Kidney (tissue), 14 donors: ENCODE data around the gene ARPC2. TPM values are rescaled to one million over a fixed set of nuclear protein-coding genes. Genes with fewer than 3 reads are reported as not detected.

ENCODE experiments used
- DNase-seq, 5 donors: peaks; one replicate each; pipeline ENCODE4 v3.0.0-alpha.2; 2013 to 2020
- FAIRE-seq: peaks from 2 replicates; lab custom pipeline; 2012; peaks lifted over from hg19 to GRCh38; lab: Jason Lieb, UNC
- H3K27ac ChIP-seq, 2 donors: one replicate each; pipeline ENCODE4 v1.7.0; 2013; ENCODE audit warnings: low read depth in 2 of 2, low read length in 2 of 2, inconsistent platforms in 1 of 2
- H3K27me3 ChIP-seq: one replicate; pipeline ENCODE4 v1.7.1; 2013; ENCODE audit warnings: low read length, inconsistent platforms; ENCODE audit not compliant: control insufficient read depth, insufficient read depth
- H3K36me3 ChIP-seq, 3 donors: one replicate each; pipeline versions ENCODE4 v1.7.0 to v1.7.1; 2013; ENCODE audit warnings: low read length in 3 of 3, control low read depth in 1 of 3, inconsistent platforms in 1 of 3; ENCODE audit not compliant: insufficient read depth in 3 of 3, control insufficient read depth in 2 of 3
- H3K4me1 ChIP-seq, 3 donors: one replicate each; pipeline versions ENCODE4 v1.7.0 to v1.7.1; 2013; ENCODE audit warnings: low read length in 3 of 3, inconsistent platforms in 1 of 3, low read depth in 1 of 3; ENCODE audit not compliant: control insufficient read depth in 2 of 3, insufficient read depth in 2 of 3
- H3K4me3 ChIP-seq, 3 donors: one replicate each; pipeline versions ENCODE4 v1.7.0 to v1.8.1; 2013; ENCODE audit warnings: low read length in 3 of 3, control low read depth in 1 of 3, inconsistent platforms in 1 of 3
- H3K9ac ChIP-seq, 3 donors: one replicate each; pipeline versions ENCODE4 v1.7.0 to v1.7.1; 2013; ENCODE audit warnings: low read length in 3 of 3, control low read depth in 1 of 3, inconsistent platforms in 1 of 3
- H3K9me3 ChIP-seq, 3 donors: one replicate each; pipeline versions ENCODE4 v1.7.0 to v1.7.1; 2013; ENCODE audit warnings: low read length in 3 of 3, control low read depth in 1 of 3, inconsistent platforms in 1 of 3; ENCODE audit not compliant: control insufficient read depth in 2 of 3, insufficient read depth in 1 of 3
- intact Hi-C: fragments of 100-400 bp; cut with DNase I; formaldehyde crosslinking; loops from one replicate; pipeline ENCODE4 v1.11.1; 2022
- polyA plus RNA-seq: library from polyadenylated mRNA; stranded (reverse); fragments of 350-450 nt; fragmentation: Illumina TruSeq; extraction: RNeasy Lipid Tissue Mini Kit (QIAGEN cat#74804); gene quantifications from one replicate; pipeline ENCODE4 v1.2.3, GENCODE V29; 2014; ENCODE audit warnings: low read depth, low replicate concordance; ENCODE audit not compliant: insufficient read depth
- total RNA-seq: library from RNA; stranded (reverse); fragmentation: NEBNext Ultra II Directional; extraction: Animal tissue kit (Norgen Biotek cat#: 25700); gene quantifications from one replicate; pipeline ENCODE4 v1.2.1, GENCODE V29; 2021
- TF ChIP-seq, protein P1 (sequence below): IDR thresholded peaks from 3 replicates; pipeline ENCODE4 v1.5.1; 2012; ENCODE audit warnings: mild to moderate bottlenecking, moderate library complexity, borderline replicate concordance; ENCODE audit not compliant: insufficient read depth; ENCODE audit errors: extremely low read depth
- donor health status: control.
- donor health status: control.
- donor health status: control.
- donor health status: control.
- donor health status: control.
- donor health status: DM: yes; HTN: yes; CAD: no.
- donor health status: Normal renal cell carcinoma (clear cell type).

Gene ARPC2
- total and polyA plus RNA-seq, 2 donors from 2014 or later, result 195 to 252 TPM

DNA sequence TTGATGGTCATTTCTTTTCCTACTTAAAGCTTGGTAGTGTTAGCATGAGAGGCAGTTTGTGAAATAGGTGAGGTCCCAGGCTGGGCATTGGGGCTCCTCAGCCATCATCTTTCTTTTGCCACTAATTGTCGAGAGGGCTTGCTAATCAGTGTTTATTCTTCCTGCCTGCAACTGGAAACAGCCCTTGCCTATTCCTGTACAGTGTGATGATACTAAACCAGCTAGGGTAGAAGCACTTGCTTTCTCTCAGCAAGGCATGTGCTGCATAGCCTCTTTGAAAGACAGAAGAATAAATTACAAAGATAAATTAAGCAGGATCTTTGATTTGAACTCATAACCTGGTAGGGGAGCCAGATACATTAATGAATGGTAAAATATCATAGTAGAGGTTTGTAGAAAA is 27.2 kb downstream of the ARPC2 start:
- H3K36me3 ChIP-seq, result peaks cover 16 to 62% (median 27%) of the 10 kb centered on the region in 3 donors
- no peaks in the 10 kb centered on the region for H3K4me1 ChIP-seq
- TF ChIP-seq, protein P1, sequence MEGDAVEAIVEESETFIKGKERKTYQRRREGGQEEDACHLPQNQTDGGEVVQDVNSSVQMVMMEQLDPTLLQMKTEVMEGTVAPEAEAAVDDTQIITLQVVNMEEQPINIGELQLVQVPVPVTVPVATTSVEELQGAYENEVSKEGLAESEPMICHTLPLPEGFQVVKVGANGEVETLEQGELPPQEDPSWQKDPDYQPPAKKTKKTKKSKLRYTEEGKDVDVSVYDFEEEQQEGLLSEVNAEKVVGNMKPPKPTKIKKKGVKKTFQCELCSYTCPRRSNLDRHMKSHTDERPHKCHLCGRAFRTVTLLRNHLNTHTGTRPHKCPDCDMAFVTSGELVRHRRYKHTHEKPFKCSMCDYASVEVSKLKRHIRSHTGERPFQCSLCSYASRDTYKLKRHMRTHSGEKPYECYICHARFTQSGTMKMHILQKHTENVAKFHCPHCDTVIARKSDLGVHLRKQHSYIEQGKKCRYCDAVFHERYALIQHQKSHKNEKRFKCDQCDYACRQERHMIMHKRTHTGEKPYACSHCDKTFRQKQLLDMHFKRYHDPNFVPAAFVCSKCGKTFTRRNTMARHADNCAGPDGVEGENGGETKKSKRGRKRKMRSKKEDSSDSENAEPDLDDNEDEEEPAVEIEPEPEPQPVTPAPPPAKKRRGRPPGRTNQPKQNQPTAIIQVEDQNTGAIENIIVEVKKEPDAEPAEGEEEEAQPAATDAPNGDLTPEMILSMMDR, result no peak
- H3K9ac ChIP-seq, result no peak overlapping the region
- no peak for FAIRE-seq
- H3K4me3 ChIP-seq, result no peak overlapping the region
- H3K27ac ChIP-seq, result no peak overlapping the region
- no peak for DNase-seq
- H3K27me3 ChIP-seq, result no peaks in the 10 kb centered on the region
- intact Hi-C loops, result no loop called here
- H3K9me3 ChIP-seq, result no peaks in the 10 kb centered on the region

DNA sequence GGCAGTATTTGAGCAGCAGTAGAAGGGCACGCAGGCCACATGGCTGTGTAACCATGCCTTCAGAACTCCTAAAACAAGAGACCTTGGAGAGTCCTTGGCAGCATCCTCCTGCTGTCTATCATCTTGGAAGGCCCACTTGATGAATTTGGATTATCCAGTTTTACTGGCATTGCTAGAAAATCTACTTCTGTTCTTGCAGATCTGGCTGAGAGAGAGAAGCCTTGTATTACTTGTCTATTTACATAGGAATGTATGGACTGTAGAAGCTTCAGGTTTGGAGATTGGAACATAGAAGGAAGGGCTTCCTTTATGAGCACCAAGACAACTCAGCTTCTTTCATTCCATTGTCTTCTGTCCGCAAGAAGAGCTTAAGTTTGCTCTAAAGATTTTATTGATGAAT is 27.7 kb downstream of the ARPC2 start:
- intact Hi-C loops, result no loop called here
- H3K9ac ChIP-seq, result no peak overlapping the region
- no peaks in the 10 kb centered on the region for H3K27me3 ChIP-seq
- H3K36me3 ChIP-seq, result peaks cover 16 to 63% (median 30%) of the 10 kb centered on the region in 3 donors
- no peak overlapping the region for H3K27ac ChIP-seq
- H3K9me3 ChIP-seq, result no peaks in the 10 kb centered on the region
- no peak overlapping the region for H3K4me3 ChIP-seq
- DNase-seq (no peak), FAIRE-seq (no peak)
- TF ChIP-seq, protein P1, result no peak
- no peaks in the 10 kb centered on the region for H3K4me1 ChIP-seq

DNA sequence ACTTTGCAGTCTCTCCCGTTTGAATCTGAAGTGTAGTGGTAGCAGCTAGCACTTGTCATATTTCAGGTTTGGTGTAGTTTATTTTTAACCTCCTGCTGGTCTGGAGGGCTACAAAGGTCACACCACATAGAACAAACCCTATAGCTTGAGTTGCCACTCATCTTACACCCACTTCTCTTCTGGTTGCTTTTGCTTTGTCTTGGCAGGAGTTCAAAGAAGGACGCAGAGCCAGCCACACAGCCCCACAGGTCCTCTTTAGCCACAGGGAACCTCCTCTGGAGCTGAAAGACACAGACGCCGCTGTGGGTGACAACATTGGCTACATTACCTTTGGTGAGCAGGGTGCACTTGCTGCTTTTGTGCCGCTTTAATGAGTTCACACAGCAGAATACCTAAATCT is 28.2 kb downstream of the ARPC2 start:
- FAIRE-seq (no peak), DNase-seq (no peak)
- Histone ChIP-seq H3K4me3 (no peak overlapping the region), H3K27me3 (no peaks in the 10 kb centered on the region), H3K9me3 (no peaks in the 10 kb centered on the region), H3K4me1 (no peaks in the 10 kb centered on the region), H3K27ac (no peak overlapping the region), H3K36me3 (peaks cover 17 to 63% (median 35%) of the 10 kb centered on the region in 3 donors), H3K9ac (no peak overlapping the region)
- TF ChIP-seq, protein P1, result no peak
- intact Hi-C loops, result no loop called here

DNA sequence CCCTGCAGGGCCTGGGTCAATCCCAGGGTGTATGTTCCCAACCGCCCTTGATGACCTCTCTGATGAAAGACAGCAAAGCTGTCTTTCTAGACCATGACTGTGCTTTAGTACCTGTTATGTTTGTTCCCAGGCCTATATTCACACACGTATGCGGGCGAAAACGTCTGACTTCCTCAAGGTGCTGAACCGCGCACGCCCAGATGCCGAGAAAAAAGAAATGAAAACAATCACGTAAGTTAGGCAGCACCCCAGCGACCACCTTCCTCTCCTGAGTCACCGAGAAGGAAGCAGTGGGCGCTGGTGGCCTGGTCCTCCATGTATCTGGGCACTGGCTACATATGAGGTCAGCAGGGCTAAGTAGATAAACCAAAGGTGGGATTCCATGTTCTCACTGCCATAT is 32.7 kb downstream of the ARPC2 start:
- Histone ChIP-seq H3K27me3 (no peaks in the 10 kb centered on the region), H3K4me3 (no peak overlapping the region), H3K4me1 (no peaks in the 10 kb centered on the region), H3K9me3 (no peaks in the 10 kb centered on the region), H3K27ac (no peak overlapping the region), H3K9ac (no peak overlapping the region), H3K36me3 (peaks cover 28 to 80% (median 60%) of the 10 kb centered on the region in 3 donors)
- TF ChIP-seq, protein P1, result no peak
- intact Hi-C loops, result no loop called here
- FAIRE-seq (no peak), DNase-seq (no peak)
